Caki2 (cell line): ENCODE measurements around the gene LYPD6B. TPM values are rescaled to one million over a fixed set of nuclear protein-coding genes. Genes with fewer than 3 reads are reported as not detected.

Source experiments
- DNase-seq: peaks from one replicate; pipeline ENCODE4 v3.0.0-alpha.2; 2015; ENCODE audit warnings: low read depth
- in situ Hi-C: cut with HindIII; loops from 2 replicates; pipeline ENCODE4 v1.10.0; 2016; ENCODE audit warnings: low sequenced_read_pairs, low pct_unique_long_range_greater_than_20kb, mixed read lengths
- total RNA-seq: library from RNA; depleted of rRNA; stranded (reverse); fragments of >200 nt; shearing (Covaris generic); gene quantifications from 2 replicates; pipeline ENCODE4 v1.2.3, GENCODE V29; 2014; ENCODE audit warnings: low replicate concordance; rRNA removed

The LYPD6B gene
- not detected in 2 replicates for total RNA-seq

DNA sequence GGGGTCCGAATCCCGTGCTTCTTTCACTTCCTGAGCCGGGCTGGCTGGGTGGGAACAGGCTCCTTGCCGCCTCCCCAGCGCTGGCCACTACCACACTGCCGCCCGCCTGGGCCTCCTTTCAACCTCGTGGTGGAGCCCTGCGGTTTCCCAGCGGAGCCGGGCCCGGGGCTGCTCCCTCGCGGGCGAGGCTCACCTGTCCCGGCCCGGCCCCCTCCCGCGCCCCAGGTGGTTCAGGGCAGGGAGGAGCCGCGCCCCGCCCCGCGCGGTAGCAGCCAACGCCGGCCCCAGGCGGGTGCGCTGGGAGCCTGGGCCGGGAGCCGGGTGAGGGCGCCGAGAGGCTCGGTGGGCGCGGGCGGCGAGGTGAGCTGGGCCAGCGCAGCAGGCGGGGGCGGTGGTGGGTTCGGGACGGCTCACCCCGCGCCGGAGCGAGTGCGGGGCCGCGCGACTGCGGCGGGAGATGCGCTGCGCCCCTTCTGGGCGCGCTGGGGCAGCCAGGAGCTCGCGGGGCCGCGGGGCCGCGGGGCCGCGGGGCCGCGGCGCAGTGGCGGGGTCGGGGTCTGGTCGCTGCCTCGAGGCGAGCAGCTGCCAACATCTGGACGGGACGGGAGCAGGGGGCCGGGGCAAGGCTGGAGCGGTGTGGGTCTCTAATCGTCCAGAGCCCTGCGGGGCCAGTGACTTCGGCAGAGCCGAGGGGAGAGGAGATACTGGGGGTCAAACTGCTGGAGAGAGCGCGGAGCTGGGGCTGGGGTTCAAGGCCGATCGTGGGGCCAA is at the start of gene LYPD6B:
Gene LYPD6B, plus strand, starts transcription at position 258 of the 771 bp plus-strand sequence. CDS start 92,250 bp downstream, outside the sequence.
- in situ Hi-C loops: no loop called here
- no peak for DNase-seq

GRCh38 chr2:148989882-148990493 is 48.5 kb upstream of the LYPD6B start:
- in situ Hi-C loops: no loop called here
- peak; percentile 45 for DNase-seq

GRCh38 chr2:148990968-148991367 is 47.5 kb upstream of the LYPD6B start:
- DNase-seq: no peak
- in situ Hi-C loops: no loop called here

DNA sequence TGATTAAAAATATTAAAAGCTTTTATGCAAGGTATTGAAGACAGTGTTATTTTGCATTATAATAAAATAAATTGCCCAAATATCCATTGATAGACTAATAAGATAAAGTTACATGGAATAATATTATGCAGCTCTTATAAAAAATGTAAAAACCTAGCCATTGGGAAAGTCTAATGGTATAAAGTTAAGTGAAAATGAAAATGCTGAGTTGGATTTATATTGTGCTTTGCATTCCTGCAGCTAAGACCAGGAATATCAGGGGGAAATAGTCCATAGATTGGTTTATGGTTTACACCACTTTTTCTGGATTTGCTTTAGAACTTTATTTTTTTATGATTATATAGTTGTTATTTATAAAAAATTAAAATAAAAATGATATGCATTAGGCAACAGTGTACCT is 46.1 kb upstream of the LYPD6B start:
- in situ Hi-C loops: no loop called here
- no peak for DNase-seq

GRCh38 chr2:148993351-148993750 is 45.1 kb upstream of the LYPD6B start:
- in situ Hi-C loops: no loop called here
- no peak for DNase-seq

- in situ Hi-C loops: no loop called here
- no peak for DNase-seq
These were observed 44.2 kb upstream of the LYPD6B start for GRCh38 chr2:148994341-148994740.

GRCh38 chr2:148996805-148997204 is 41.7 kb upstream of the LYPD6B start:
- DNase-seq: no peak
- in situ Hi-C loops: no loop called here

DNA sequence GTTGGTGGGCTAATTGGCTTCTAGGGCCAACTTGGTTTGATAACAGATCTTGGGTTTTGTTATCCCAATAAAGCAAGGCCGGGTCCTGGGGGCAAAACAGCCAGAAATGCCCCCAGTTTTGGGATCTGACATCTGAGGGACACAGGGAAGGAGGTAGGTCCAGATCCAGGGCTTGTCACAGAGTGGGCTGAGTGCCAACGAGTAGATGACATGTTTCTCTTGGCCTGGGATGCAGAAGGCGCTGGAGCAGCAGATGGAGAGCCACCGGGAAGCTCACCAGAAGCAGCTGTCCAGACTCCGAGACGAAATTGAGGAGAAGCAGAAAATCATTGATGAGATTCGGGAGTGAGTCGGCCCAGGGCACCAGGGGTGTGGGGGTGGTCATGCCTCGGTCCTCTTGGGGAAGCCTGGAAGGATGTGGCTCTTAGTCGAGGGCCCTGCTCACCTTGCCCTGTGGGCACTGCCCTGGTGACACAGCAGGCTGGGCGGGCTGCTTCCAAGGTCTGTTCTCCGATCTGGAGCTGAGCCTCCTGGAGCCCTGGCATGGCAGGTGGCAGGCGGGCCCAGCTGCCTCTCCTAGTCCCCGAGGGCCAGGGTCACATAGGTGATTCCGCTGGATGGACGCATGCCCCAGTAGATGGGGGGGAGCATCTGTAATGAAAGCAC is 40.2 kb upstream of the LYPD6B start:
- in situ Hi-C loops: no loop called here
- DNase-seq: no peak

- in situ Hi-C loops: no loop called here
- DNase-seq: no peak
These were observed 39.7 kb upstream of the LYPD6B start for GRCh38 chr2:148998831-148999200.

DNA sequence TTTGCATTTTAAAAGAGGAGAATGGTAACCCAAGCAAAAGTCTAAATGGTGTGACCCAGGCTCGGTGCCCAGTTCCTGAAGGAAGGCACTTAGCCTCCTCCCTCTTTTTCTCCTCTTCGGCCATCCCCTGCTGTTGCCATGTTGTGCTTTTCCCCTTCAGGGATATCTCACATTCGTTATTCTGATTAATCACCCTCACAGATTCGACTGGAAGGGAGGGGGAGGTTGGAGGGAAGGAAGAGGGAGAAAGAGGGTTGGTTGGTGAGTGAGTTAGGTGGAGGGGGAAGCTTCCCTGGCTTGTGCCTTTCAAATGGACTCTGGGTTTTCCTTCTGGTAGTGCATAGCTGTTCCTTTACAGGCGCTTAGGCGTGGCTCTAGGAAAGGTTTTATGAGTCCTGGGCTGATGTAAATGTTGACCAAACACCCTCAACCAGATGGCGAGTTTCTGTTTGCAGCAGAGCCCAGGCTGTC is 39.0 kb upstream of the LYPD6B start:
- in situ Hi-C loops: no loop called here
- no peak for DNase-seq

- in situ Hi-C loops: no loop called here
- no peak for DNase-seq
These were observed 38.2 kb upstream of the LYPD6B start for GRCh38 chr2:149000158-149000938.

DNA sequence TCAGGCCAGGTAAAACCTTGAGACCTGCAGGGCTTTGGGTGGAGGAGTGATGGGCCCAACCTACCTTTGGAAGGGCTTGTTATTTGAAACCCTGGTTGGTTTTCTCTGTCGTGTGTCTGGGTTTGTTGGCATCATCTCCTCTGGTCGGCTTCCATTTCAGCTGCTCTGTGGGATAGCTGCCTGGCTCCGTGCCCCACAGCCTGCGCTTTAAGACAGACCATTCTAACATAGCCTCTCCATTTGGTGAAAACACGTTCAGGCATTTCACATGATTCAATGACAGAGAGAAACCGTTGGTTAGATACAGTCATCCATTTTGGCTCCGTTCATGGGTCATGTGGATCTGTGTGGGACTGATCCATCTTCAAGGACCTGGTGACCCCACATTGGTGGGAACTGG is 37.0 kb upstream of the LYPD6B start:
- no peak for DNase-seq
- in situ Hi-C loops: no loop called here

DNA sequence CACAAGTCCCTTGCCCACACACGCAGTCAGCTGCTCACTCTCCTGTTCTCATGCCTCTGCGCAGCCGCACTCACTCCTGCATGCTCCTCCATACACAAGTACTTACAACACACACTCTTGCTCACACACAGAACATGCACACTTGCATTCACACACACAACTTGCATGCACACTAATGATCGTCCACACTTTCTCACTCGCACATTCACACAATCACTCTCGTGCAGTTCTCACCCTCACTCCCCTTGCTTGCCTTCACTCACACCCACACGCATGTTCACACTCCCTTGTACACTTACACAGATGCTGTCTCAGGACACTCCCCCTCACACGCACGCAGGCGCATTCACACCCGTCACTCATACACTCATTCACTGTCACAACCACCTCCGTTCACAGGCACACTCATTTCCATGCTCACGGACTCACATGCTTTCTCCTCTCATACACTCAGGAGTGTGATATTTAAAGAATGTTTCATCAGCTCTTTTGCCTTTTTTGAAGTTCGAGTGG is 36.1 kb upstream of the LYPD6B start:
- in situ Hi-C loops: no loop called here
- no peak for DNase-seq

DNA sequence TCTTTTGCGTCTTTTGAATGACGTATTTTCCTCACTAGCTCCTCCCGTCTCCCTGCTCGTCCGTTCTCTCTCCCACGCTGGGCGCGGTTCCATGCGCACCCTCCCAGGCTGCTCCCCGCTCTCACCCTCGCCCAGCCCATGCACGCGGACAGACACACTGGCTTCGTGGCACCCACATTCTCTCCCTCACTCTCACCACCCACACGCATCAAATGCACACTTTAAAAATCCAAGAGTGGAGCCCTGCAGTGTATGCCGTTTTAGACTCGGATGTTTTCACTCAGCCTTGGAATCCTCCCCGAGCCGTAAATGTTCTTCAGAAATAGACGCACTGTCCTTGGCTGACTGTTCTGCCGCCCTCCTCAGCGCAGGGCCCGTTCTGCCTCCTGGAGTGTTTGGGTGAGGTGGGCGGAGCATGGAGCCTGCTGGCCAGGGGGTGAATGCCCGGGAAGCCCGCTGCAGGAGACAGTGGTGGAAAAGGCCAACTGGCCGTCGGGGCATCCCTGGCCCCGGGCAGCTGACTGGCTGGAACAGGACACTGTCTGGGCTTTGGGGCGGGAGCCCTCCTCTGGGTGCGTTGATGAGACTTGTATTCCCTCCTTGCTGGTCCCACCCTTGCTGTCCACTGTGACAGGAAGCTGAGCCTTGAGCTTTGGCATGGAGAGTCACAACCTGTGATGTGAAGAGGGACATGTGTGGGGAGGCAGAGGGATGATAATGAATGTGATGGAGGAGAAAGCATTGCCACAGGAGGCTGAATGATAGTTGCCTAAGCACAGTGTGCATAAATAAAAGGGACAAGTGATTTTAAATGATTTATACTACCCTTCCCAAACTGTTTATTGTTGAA is 35.4 kb upstream of the LYPD6B start:
- in situ Hi-C loops: no loop called here
- no peak for DNase-seq

DNA sequence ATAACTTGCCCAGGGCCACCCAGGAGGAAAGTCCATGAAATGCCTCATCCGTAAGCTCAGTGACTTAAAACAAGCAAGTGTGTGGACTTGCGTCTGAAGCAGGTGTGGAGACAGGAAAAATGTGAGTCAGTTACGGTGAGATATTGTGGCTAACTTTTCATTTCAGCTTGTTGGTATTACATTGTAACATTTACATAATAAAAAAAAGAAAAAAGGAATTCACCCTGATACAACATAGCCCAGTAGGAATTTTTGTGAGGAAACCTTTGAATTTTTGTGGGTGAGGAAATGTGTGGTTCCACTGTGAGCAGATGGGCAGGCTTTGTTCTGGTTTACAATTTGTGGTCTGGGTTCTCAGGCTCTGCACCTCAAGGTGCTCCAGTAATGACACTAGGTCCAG is 33.7 kb upstream of the LYPD6B start:
- in situ Hi-C loops: no loop called here
- no peak for DNase-seq

DNA sequence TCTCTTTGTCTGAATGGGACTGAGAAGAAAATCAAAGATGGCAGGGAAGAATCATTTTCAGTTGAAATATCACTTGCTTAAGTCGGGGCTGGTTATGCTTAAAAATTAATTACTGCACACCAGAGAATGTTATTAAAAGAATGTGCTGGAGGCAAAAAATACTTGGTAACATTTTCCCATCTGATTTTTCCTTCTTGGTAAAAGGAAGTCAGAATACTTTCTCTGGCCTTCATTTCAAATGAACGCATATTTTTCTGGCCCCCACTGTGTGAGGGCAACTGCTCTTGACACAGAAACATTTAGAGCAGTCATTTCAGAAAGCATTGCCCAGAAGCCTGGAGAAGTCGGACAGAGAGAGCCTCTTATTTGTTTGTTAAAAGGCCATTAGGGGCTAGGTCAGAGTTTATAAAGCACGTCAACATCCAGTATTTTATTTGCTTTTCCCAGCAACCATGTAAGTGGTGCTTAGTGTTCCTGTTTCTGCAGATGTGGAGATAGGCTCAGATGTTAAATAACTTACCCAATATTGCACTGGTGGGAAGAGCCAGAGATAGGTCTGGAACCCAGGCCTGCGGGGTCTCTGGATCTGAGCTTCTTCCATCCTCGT is 32.9 kb upstream of the LYPD6B start:
- no peak for DNase-seq
- in situ Hi-C loops: no loop called here

GRCh38 chr2:149006883-149007543 is 31.5 kb upstream of the LYPD6B start:
- DNase-seq: no peak
- in situ Hi-C loops: no loop called here
